PC-3 (cell line): ENCODE results near the gene UNC5C. TPM values are rescaled to one million over a fixed set of nuclear protein-coding genes. Genes with fewer than 3 reads are reported as not detected.

Experiments
- ATAC-seq: fragments of 200-7000 bp; cut with Tn5 transposase; 2 replicates; pipeline ENCODE4 v1.9.1; 2020; ENCODE audit warnings: mild to moderate bottlenecking, moderate library complexity
- BruUV-seq: library from RNA; stranded (reverse); fragments of 400-500 nt; replicated peaks from 2 replicates; lab custom pipeline; 2021; lab: Mats Ljungman, UMichigan
- CTCF ChIA-PET: fragments of 300-600 bp; sonication (Branson Sonifier 250); formaldehyde crosslinking; loops from one replicate; lab custom pipeline; 2022; ENCODE audit warnings: antibody characterized with exemption; lab: Charles Lee
- POLR2A ChIA-PET: fragments of 300-600 bp; sonication (Branson Sonifier 250); formaldehyde crosslinking; loops from one replicate; lab custom pipeline; 2022; ENCODE audit warnings: antibody characterized with exemption; ENCODE audit not compliant: unreplicated experiment; lab: Charles Lee
- DNase-seq: peaks from one replicate; pipeline ENCODE4 v3.0.0-alpha.2; 2015
- H2AFZ ChIP-seq: fragments of 300-600 bp; sonication (generic); 2 replicates; pipeline ENCODE4 v1.6.0; 2016; ENCODE audit warnings: antibody characterized with exemption, low read length
- H3F3A ChIP-seq: fragments of 300-600 bp; sonication (generic); one replicate; pipeline ENCODE4 v1.6.0; 2017; ENCODE audit warnings: antibody characterized with exemption, low read length, control low read depth, mild to moderate bottlenecking; ENCODE audit not compliant: unreplicated experiment
- H3K27ac ChIP-seq: fragments of 300-600 bp; sonication (generic); 2 replicates; pipeline ENCODE4 v1.5.1; 2016; ENCODE audit warnings: mild to moderate bottlenecking, low read length
- H3K27me3 ChIP-seq: fragments of 300-600 bp; sonication (generic); 2 replicates; pipeline ENCODE4 v1.6.1; 2016; ENCODE audit warnings: low read length, mixed read lengths
- H3K36me3 ChIP-seq: fragments of 300-600 bp; sonication (generic); 2 replicates; pipeline ENCODE4 v1.6.1; 2016; ENCODE audit warnings: low read depth, mixed run types, low read length, mixed read lengths
- H3K4me1 ChIP-seq: fragments of 300-600 bp; sonication (generic); 2 replicates; pipeline ENCODE4 v1.5.1; 2016; ENCODE audit warnings: low read length; ENCODE audit not compliant: insufficient read depth
- H3K4me2 ChIP-seq: fragments of 300-600 bp; sonication (generic); 2 replicates; pipeline ENCODE4 v1.6.0; 2016; ENCODE audit warnings: low read length
- H3K4me3 ChIP-seq: fragments of 300-600 bp; sonication (generic); 2 replicates; pipeline ENCODE4 v1.5.1; 2016; ENCODE audit warnings: mild to moderate bottlenecking, low read length, mixed read lengths
- H3K79me2 ChIP-seq: fragments of 300-600 bp; sonication (generic); 2 replicates; pipeline ENCODE4 v1.6.1; 2017; ENCODE audit warnings: low read length, mixed read lengths
- H3K9ac ChIP-seq: fragments of 300-600 bp; sonication (generic); 2 replicates; pipeline ENCODE4 v1.6.0; 2016; ENCODE audit warnings: mild to moderate bottlenecking, low read length
- H3K9me2 ChIP-seq: fragments of 300-600 bp; sonication (generic); replicated peaks from 2 replicates; pipeline ENCODE4 v1.6.1; 2016; ENCODE audit warnings: mixed run types, low read length, mixed read lengths
- H3K9me3 ChIP-seq: fragments of 300-600 bp; sonication (generic); 2 replicates; pipeline ENCODE4 v1.6.1; 2016; ENCODE audit warnings: low read length, mixed read lengths
- H4K20me1 ChIP-seq: fragments of 300-600 bp; sonication (generic); 2 replicates; pipeline ENCODE4 v1.6.1; 2016; ENCODE audit warnings: low read length, mixed read lengths
- CTCF ChIP-seq: fragments of 300-600 bp; sonication (generic); conservative IDR thresholded peaks from 2 replicates; pipeline ENCODE4 v1.5.1; 2017; ENCODE audit warnings: antibody characterized with exemption, low read depth, mild to moderate bottlenecking, low read length
- EZH2 ChIP-seq: fragments of 300-600 bp; sonication (generic); IDR thresholded peaks from one replicate; pipeline ENCODE4 v1.6.1; 2017; ENCODE audit warnings: antibody characterized with exemption, mild to moderate bottlenecking, low read length; ENCODE audit not compliant: unreplicated experiment
- EZH2phosphoT487 ChIP-seq: fragments of 300-600 bp; sonication (generic); IDR thresholded peaks from 2 replicates; pipeline ENCODE4 v1.6.1; 2018; ENCODE audit warnings: mild to moderate bottlenecking, antibody characterized with exemption, low read length, borderline replicate concordance
- intact Hi-C: fragments of 100-400 bp; cut with micrococcal nuclease; formaldehyde crosslinking; loops from 2 replicates; pipeline ENCODE4 v1.9.0; 2023
- total RNA-seq: library from RNA; depleted of rRNA; stranded (reverse); fragments of >200 nt; gene quantifications from 2 replicates; pipeline ENCODE4 v1.2.3, GENCODE V29; 2014

The UNC5C gene
- total RNA-seq, 1 experiment from 2014 or later = not detected

- no TSS peak for BruUV-seq
- ATAC-seq (no peak), DNase-seq (no peak)
- Histone ChIP-seq H3K9me2 (no peaks in the 10 kb centered on the region), H3K9me3 (no peaks in the 10 kb centered on the region), H3K9ac (no peak overlapping the region), H3K27me3 (no peaks in the 10 kb centered on the region), H3F3A (no peaks in the 10 kb centered on the region), H3K4me2 (no peak overlapping the region), H3K4me3 (no peak overlapping the region), H3K27ac (no peak overlapping the region), H3K79me2 (no peaks in the 10 kb centered on the region), H3K36me3 (no peaks in the 10 kb centered on the region), H4K20me1 (no peaks in the 10 kb centered on the region), H2AFZ (no peak overlapping the region), H3K4me1 (peaks cover 18% of the 10 kb centered on the region)
- intact Hi-C loops = no loop called here
- CTCF ChIA-PET = no interaction called here
- POLR2A ChIA-PET = no interaction called here
- TF ChIP-seq EZH2phosphoT487 (no peak), EZH2 (no peak), CTCF (no peak)
These were observed 85.9 kb downstream of the UNC5C start for GRCh38 chr4:95462921-95463320.

- ChIA-PET POLR2A (no interaction called here), CTCF (no interaction called here)
- Histone ChIP-seq H4K20me1 (no peaks in the 10 kb centered on the region), H3K9me2 (no peaks in the 10 kb centered on the region), H3K9ac (no peak overlapping the region), H3F3A (no peaks in the 10 kb centered on the region), H3K36me3 (no peaks in the 10 kb centered on the region), H3K79me2 (no peaks in the 10 kb centered on the region), H2AFZ (no peak overlapping the region), H3K27ac (no peak overlapping the region), H3K4me1 (no peaks in the 10 kb centered on the region), H3K4me2 (no peak overlapping the region), H3K4me3 (no peak overlapping the region), H3K9me3 (no peaks in the 10 kb centered on the region), H3K27me3 (no peaks in the 10 kb centered on the region)
- ATAC-seq (no peak), DNase-seq (no peak)
- TF ChIP-seq CTCF (no peak), EZH2 (no peak), EZH2phosphoT487 (no peak)
- BruUV-seq = no TSS peak
- intact Hi-C loops = no loop called here
These were observed 91.4 kb downstream of the UNC5C start for GRCh38 chr4:95457353-95457752.

DNA sequence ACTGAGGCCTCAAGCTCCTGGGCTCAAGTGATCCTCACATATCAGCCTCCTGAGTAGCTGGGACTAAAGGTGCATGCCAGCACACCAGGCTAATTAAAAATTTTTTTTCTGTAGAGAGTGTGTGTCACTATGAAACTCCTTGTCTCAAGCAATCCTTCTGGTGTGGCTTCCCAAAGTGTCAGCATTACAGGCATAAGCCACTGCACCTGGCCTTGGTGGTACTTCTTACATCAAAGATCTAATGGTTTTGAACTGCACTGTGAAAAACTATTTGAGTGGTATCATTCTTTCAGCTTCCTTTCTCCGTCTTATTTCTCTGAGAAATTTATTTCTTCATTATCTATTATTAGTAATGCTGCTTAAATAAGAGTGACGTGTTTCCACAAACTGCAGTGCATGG lies 98.5 kb downstream of the UNC5C start:
- ChIA-PET POLR2A (no interaction called here), CTCF (no interaction called here)
- Histone ChIP-seq H4K20me1 (no peaks in the 10 kb centered on the region), H3K27me3 (no peaks in the 10 kb centered on the region), H3K27ac (no peak overlapping the region), H3K79me2 (no peaks in the 10 kb centered on the region), H3K36me3 (no peaks in the 10 kb centered on the region), H3K4me1 (no peaks in the 10 kb centered on the region), H3F3A (no peaks in the 10 kb centered on the region), H3K9me3 (no peaks in the 10 kb centered on the region), H3K4me3 (no peak overlapping the region), H2AFZ (no peak overlapping the region), H3K9ac (no peak overlapping the region), H3K9me2 (no peaks in the 10 kb centered on the region), H3K4me2 (no peak overlapping the region)
- intact Hi-C loops = no loop called here
- DNase-seq (no peak), ATAC-seq (no peak)
- no peak for TF ChIP-seq CTCF
- TF ChIP-seq EZH2phosphoT487 = no peak
- TF ChIP-seq EZH2 = no peak
- no TSS peak for BruUV-seq
